GM12891 (cell line): ENCODE results near the gene IFRD2.

ENCODE experiments used
- DNase-seq: peaks from one replicate; pipeline ENCODE4 v3.0.0; 2011; ENCODE audit warnings: low spot score; ENCODE audit not compliant: insufficient read length
- FAIRE-seq: peaks from 2 replicates; lab custom pipeline; 2011; peaks lifted over from hg19 to GRCh38; lab: Jason Lieb, UNC
- PAX5 ChIP-seq: IDR thresholded peaks from 2 replicates; pipeline ENCODE4 v1.6.1; 2011; ENCODE audit warnings: low read length, moderate library complexity, mild to moderate bottlenecking; ENCODE audit not compliant: insufficient read depth, severe bottlenecking
- POLR2A ChIP-seq: IDR thresholded peaks from 2 replicates; pipeline ENCODE4 v1.6.1; 2011; ENCODE audit warnings: low read depth, low read length, control low read depth
- POLR2AphosphoS5 ChIP-seq: IDR thresholded peaks from 2 replicates; pipeline ENCODE4 v1.6.1; 2011; ENCODE audit warnings: low read depth, low read length, control low read depth
- POU2F2 ChIP-seq: IDR thresholded peaks from 2 replicates; pipeline ENCODE4 v1.6.1; 2011; ENCODE audit warnings: low read depth, mild to moderate bottlenecking, control low read depth, low read length, moderate library complexity
- SPI1 ChIP-seq: IDR thresholded peaks from 2 replicates; pipeline ENCODE4 v1.6.1; 2011; ENCODE audit warnings: low read depth, low read length, control low read depth
- TAF1 ChIP-seq: IDR thresholded peaks from 2 replicates; pipeline ENCODE4 v1.6.1; 2011; ENCODE audit warnings: low read depth, low read length, control low read depth

IFRD2 gene

DNA sequence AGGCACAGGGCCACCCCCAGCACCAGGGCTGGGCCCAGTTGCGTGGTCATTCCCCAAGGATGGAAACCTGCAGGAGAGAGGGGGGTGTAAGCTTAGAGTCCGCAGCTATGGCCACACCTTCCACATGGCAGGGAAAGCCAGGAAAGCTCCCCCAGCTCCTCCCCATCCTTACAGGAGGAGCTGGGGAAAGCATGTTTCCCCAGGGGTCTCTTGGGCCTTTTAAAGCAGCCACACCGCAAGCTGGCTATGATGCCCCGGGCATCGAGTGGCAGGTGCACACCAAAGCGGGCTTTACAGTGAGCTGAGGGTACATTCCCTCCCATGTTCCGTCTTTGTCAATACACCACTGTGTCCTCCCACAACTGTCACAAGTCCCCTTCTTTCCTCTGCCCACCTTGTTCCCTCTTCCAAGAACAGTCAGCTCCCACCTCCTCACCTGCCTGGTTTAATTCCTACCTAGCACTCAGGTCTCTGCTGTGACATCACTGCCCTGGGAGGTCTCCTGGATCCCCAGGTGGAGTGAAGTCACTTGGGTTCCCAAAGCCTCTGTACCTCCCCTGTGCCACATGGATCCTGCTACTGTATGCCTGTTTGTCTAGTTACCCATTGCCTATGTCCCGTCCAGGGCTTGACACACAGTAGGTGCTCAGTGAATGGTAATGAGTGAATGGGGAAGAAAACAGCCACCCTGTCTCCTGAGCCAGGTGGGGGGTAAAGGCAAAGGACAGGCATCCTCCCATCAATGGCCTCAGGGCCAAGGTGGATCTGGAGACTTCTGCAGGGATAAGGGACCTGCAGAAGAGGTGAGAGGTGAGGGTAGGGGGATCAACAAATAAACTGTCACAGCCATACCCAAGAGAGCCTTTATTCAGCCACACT, 3.6 kb upstream of the IFRD2 start:
- DNase-seq (no peak), FAIRE-seq (no peak)
- TF ChIP-seq TAF1, result no peak
- no peak for TF ChIP-seq SPI1
- no peak for TF ChIP-seq POU2F2
- TF ChIP-seq PAX5, result no peak
- no peak for TF ChIP-seq POLR2A
- no peak for TF ChIP-seq POLR2AphosphoS5

DNA sequence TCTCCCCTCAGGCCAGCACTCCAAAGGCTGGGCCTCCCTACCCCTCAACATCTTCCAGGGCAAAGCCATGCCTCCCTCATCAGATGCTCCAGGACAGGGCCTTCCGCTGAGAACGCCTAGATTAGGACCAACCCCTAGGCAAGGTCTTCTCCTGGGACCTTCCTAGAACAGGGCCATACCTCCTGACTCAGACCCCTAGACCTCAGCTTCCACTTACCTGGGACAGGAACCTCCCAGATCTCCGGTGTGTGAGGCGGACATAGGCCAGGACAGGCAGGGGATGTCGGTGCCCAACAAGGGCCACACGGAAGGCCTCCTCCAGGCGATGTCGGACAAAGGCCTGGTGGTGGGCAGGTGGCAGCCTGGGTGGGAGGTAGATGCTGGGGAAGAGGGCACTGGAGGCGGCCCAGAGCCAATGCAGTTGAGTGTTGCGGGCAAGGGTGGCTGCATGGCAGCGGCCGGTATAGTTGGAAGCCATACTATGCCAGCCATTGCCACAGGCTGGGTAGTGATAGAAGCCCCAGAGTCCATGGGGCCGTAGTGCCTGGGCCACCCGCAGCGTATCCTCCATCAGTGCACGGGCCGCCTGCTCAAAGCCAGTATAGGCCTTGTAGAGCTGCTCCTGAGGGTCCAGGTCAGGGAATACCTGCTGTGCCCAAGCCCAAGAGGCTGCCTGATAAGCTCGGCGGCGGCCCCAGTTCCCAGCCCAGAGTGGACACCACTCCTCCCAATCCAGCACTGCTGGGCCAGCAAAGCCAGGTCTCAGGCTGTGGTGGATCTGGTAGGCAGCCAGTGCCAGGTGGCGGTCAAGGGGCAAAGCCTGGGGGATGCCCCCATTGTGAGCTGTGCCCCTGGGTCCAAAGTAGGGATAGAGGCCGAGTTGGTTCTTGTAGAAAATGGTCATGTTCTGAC, 2.5 kb upstream of the IFRD2 start:
- FAIRE-seq (no peak), DNase-seq (no peak)
- TF ChIP-seq PAX5 (no peak), POLR2A (no peak), SPI1 (no peak), TAF1 (no peak), POLR2AphosphoS5 (no peak), POU2F2 (no peak)

DNA sequence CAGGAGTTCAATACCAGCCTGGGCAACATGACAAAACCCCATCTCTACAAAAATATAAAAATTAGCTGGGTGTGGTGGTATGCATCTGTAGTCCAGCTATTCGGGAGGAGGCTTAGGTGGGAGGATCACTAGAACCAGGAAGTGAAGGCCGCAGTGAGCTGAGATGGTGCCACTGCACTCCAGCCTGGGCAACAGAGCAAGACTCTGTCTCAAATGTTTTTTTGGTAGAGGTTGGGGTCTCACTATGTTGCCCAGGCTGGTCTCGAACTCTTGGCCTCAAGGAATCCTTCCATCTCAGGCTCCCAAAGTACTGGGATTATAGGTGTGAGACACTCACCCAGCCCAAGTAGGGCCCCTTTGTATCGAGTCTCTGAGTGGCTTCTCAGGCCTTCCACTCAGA, 1.9 kb upstream of the IFRD2 start:
- FAIRE-seq (no peak), DNase-seq (no peak)
- TF ChIP-seq SPI1 (no peak), POU2F2 (no peak), PAX5 (no peak), TAF1 (no peak)

DNA sequence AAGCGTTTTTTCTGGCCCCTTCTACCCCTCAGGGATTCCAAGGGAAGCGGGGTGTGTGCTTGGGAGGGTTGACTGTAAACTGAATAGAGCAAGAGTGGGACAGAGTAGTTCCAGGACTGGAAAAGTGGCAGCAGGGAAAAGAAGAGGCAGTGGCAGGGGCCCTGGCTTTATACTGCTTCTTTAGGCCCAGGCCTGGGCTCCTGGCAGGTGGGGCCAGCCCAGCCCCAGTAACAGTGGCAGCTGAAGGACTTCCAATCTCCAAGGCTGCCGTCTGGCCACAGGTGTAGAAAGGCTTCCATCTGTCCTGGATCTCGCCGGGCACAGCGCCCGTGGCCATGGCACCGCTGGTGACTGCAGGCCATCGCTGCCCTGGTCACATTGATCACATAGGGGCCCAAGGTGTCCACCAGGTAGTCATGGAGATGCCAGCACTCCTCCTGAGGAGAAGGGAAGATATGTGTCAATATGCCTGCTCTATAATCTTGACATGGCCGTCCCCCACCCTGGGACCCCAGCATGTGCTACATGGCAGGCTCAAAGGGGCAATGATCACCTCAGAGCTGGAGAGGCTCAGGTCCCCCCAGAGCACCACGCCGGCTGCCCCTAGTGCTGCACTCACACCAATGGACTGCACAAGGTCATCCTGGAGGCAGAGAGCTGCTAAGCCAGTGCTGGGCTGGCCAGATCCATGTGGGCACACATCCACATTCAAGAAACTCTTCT, 1.0 kb upstream of the IFRD2 start:
- TF ChIP-seq POU2F2 (no peak), TAF1 (no peak), SPI1 (no peak), PAX5 (no peak), POLR2AphosphoS5 (no peak), POLR2A (no peak)

DNA sequence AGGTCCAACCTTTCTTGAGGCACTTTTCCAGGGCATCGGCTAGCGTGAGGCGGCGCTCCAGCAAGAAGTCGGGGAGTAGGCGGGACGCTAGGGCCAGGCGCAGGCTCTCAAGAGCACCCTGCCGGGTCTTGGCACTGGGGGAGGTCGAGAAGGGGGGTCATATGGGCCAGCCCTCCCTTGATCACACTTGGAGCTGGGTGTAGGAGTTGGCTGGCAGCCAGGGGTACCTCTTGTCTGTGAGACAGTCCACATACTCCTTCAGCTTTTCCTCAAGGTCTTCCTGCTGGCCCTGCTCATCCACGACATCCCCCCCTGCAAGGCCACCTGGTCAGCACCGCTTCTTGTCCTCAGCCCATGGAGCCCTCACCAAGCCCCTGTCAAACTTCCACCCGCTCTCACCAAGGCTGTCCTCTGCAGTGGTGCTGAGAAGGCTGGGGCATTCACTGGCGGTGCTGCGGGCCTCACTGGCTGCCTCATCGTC, 2.0 kb downstream of the IFRD2 start:
- DNase-seq (no peak), FAIRE-seq (no peak)
- TF ChIP-seq SPI1, result no peak
- TF ChIP-seq POLR2AphosphoS5, result no peak
- TF ChIP-seq POLR2A, result no peak
- TF ChIP-seq TAF1, result no peak
- TF ChIP-seq PAX5, result no peak
- no peak for TF ChIP-seq POU2F2

More for the DNA sequence above, 1.0 kb upstream of the IFRD2 start:
- FAIRE-seq (no peak), DNase-seq (no peak)

DNA sequence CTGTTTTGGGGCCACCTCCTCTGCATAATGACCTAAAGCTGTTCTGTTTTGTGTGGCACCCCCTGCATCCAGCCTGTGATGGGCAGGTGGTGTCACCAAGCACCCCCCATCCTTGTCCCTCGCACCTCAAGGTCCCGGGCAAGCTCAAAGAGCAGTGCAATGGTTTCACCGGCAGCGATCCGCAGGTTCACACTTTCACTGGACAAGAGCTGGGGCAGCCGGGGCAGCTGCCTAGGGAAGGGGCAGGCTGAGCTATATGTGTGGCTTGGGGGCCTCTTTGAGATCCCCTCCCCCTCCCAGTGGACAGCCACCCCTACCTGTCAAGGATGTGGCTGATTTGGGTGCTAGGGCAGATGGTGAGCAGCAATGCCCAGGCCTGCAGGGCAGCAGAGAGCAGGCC, 3.1 kb downstream of the IFRD2 start:
- DNase-seq (no peak), FAIRE-seq (no peak)
- TF ChIP-seq TAF1, result no peak
- TF ChIP-seq POLR2AphosphoS5, result no peak
- no peak for TF ChIP-seq POLR2A
- no peak for TF ChIP-seq POU2F2
- no peak for TF ChIP-seq PAX5
- no peak for TF ChIP-seq SPI1

DNA sequence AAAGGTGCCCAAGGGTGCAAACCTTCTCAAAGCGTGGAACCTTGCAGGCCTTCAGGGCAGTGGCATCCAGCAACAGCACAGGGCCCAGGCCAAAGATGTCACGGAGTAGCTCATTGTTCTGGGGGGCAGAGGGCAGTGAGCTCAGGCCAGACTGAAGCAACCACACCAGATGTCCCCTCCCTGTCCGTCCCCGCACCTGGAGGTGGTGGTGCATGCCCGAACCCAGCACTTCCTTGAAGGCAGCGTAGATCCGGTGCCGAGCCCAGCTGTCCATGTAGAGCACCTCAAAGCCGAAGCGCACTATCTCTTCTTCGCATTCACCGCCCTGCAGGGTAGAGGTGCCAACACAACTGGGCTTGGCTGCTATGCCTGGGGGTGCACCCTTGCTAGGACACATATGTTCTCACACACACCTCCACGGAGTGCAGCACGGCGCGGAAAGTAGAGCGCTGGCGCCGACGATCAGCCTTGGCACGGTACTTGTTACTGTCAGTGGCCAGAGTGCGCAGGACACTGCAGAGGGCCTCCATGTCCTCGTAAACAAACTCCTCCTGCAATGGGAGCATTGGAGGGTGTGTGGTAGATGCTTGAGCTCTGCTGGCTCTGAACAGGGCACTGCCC, 3.7 kb downstream of the IFRD2 start:
- FAIRE-seq (no peak), DNase-seq (no peak)
- no peak for TF ChIP-seq POLR2AphosphoS5

DNA sequence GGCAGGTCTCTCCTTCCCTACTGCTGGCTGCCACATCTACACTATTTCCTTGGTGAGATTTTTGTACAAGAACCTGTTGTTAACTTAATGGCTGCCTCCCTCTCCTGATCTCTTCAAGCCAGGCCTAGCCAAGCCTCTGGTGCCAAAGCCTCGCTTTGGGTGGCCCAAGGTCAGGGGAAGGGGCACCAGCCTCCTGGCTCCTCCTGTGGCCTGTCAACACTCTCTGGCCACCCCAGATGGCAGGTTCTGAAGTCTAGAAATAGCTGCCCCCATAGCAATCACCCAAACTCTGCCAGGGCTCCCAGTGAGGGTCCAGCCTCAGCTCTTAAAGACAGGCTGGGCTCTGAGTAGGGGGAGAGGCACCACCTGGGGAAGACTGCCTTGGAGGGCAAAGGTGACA, 5.0 kb downstream of the IFRD2 start:
- DNase-seq, result no peak
- TF ChIP-seq SPI1, result no peak
- TF ChIP-seq POLR2A, result no peak
- TF ChIP-seq POLR2AphosphoS5, result no peak
- no peak for TF ChIP-seq TAF1
- no peak for TF ChIP-seq PAX5
- no peak for TF ChIP-seq POU2F2
- FAIRE-seq, result no peak
